Measurements from ENCODE around the gene TNIK.

TNIK gene

DNA sequence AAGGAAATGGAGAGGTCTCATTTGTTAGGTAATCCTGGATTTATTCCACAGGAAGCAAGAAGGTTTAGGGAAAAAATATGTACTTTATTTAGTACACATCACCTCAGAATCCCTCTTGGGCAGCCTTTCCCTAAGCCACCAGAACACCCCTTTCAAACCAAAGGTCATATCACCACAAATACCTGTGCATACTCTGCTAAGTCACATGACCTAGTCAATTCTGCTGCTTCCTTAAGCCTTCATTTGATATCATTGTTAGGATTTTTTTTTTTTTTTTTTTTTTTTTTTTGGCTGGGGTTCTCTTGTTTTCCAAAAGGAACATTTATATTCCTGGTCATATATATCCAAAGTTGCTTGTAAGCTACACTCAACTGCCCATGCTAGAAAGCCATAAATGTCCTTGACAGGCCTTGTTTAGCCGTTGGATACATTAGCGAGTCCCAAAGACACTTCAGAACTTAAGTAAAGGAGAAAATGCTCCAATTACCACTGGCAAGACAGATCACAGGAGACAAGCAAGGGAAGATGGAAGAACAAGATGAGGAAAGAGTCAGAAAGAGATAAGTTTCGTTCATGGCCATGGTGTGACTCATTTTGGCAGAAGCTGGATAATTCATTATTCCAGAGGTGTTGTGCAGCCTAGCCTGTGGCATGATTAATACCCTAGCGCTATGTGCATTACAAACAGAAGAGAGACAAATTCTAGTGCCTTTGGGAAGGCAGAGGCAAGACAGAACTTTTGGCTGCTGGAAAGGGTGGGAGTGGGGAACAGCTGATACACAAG, 278.1 kb downstream of the TNIK start:
- H3K27ac ChIP-seq (ENCODE audit: low read length, poor library complexity, severe bottlenecking), result no peak overlapping the region
- H2BK120ac ChIP-seq (ENCODE audit: low read depth, low read length), result no peak overlapping the region
- 60% methylated on average over 3 of the region's 4 CpGs for WGBS
- no peak overlapping the region for H3K9ac ChIP-seq (ENCODE audit: low read length)
- no peak overlapping the region for H3K23ac ChIP-seq (ENCODE audit: low read length in 2 of 2)
- H2AFZ ChIP-seq (ENCODE audit: low read depth, low read length), result no peak overlapping the region
- no peak overlapping the region for H4K91ac ChIP-seq (ENCODE audit: low read length)
- no peak overlapping the region for H2BK15ac ChIP-seq (ENCODE audit: low read depth, poor library complexity, severe bottlenecking)
- H3K27me3 ChIP-seq (ENCODE audit: control insufficient read depth in 1 of 2, insufficient read depth in 1 of 2, low read length in 2 of 2), result no peaks in the 10 kb centered on the region
- H3K4me2 ChIP-seq (ENCODE audit: low read length, poor library complexity, severe bottlenecking), result no peak overlapping the region
- peaks cover 0 to 3% of the 10 kb centered on the region in 2 experiments for H3K36me3 ChIP-seq (ENCODE audit: control insufficient read depth in 1 of 2, insufficient read depth in 2 of 2, low read depth in 1 of 2, low read length in 2 of 2)
- no peak overlapping the region for H3K4me3 ChIP-seq (ENCODE audit: insufficient read depth in 1 of 2, low read depth in 1 of 2, low read length in 2 of 2)
- peak; percentile 73 for DNase-seq
- no peak overlapping the region for H4K8ac ChIP-seq (ENCODE audit: low read length)
- H2AK5ac ChIP-seq (ENCODE audit: low read length, severe bottlenecking), result no peak overlapping the region
- H3K18ac ChIP-seq (ENCODE audit: low read depth in 1 of 2, low read length in 2 of 2), result peak overlapping the region in 1 of 2 experiments; percentile 59
- no peak overlapping the region for H2BK5ac ChIP-seq (ENCODE audit: low read depth, low read length, poor library complexity, severe bottlenecking)
- no peak overlapping the region for H2BK12ac ChIP-seq (ENCODE audit: low read length in 2 of 2)
- H3K4ac ChIP-seq (ENCODE audit: low read depth in 1 of 2, low read length in 2 of 2), result no peak overlapping the region
- H3K4me1 ChIP-seq (ENCODE audit: control insufficient read depth, insufficient read depth, low read depth, low read length), result peaks cover 1% of the 10 kb centered on the region
- H3K79me1 ChIP-seq (replicated peaks; ENCODE audit: low read length, poor library complexity, severe bottlenecking), result peaks cover 7% of the 10 kb centered on the region
- H3K14ac ChIP-seq (ENCODE audit: low read length in 2 of 2), result no peak overlapping the region
- H3K9me3 ChIP-seq (ENCODE audit: control insufficient read depth, low read length), result no peaks in the 10 kb centered on the region

- Histone ChIP-seq H2BK5ac (ENCODE audit: low read depth, low read length, poor library complexity, severe bottlenecking) (no peak overlapping the region), H3K9ac (ENCODE audit: low read length) (no peak overlapping the region), H2BK120ac (ENCODE audit: low read depth, low read length) (no peak overlapping the region), H3K36me3 (ENCODE audit: control insufficient read depth in 1 of 2, insufficient read depth in 2 of 2, low read depth in 1 of 2, low read length in 2 of 2) (peaks cover 0 to 11% of the 10 kb centered on the region in 2 experiments), H3K18ac (ENCODE audit: low read depth in 1 of 2, low read length in 2 of 2) (no peak overlapping the region), H2AK5ac (ENCODE audit: low read length, severe bottlenecking) (no peak overlapping the region), H3K9me3 (ENCODE audit: control insufficient read depth, low read length) (no peaks in the 10 kb centered on the region), H3K4me1 (ENCODE audit: control insufficient read depth, insufficient read depth, low read depth, low read length) (peaks cover 3% of the 10 kb centered on the region), H3K27me3 (ENCODE audit: control insufficient read depth in 1 of 2, insufficient read depth in 1 of 2, low read length in 2 of 2) (no peaks in the 10 kb centered on the region), H3K4ac (ENCODE audit: low read depth in 1 of 2, low read length in 2 of 2) (no peak overlapping the region), H3K79me1 (replicated peaks; ENCODE audit: low read length, poor library complexity, severe bottlenecking) (peaks cover 4% of the 10 kb centered on the region), H4K8ac (ENCODE audit: low read length) (no peak overlapping the region), H3K27ac (ENCODE audit: low read length, poor library complexity, severe bottlenecking) (no peak overlapping the region), H4K91ac (ENCODE audit: low read length) (no peak overlapping the region), H3K23ac (ENCODE audit: low read length in 2 of 2) (no peak overlapping the region), H3K14ac (ENCODE audit: low read length in 2 of 2) (no peak overlapping the region), H2BK12ac (ENCODE audit: low read length in 2 of 2) (no peak overlapping the region), H3K4me2 (ENCODE audit: low read length, poor library complexity, severe bottlenecking) (no peak overlapping the region), H2BK15ac (ENCODE audit: low read depth, poor library complexity, severe bottlenecking) (no peak overlapping the region), H2AFZ (ENCODE audit: low read depth, low read length) (no peak overlapping the region), H3K4me3 (ENCODE audit: insufficient read depth in 1 of 2, low read depth in 1 of 2, low read length in 2 of 2) (no peak overlapping the region)
- no peak for DNase-seq
Observed at GRCh38 chr3:171178714-171179113, 281.5 kb downstream of the TNIK start.

DNA sequence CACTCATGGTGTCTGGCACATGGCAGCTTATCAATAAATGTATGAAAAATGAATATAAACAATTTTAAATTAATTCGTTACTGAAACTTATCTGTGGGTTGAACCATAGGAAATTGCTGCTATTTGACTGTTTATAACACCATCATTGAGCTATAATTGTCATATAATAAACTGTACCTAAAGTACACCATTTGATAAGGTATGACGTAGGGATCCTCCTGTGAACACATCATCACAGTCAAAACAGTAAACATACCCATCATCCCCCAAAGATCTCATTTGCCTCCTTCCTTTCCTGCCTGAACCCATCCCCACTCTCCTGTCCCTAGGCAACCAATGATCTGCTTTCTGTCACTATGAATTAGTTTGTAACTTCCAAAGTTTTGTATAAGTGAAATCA, 282.7 kb downstream of the TNIK start:
- DNase-seq, result no peak
- H3K4me2 ChIP-seq (ENCODE audit: low read length, poor library complexity, severe bottlenecking), result no peak overlapping the region

DNA sequence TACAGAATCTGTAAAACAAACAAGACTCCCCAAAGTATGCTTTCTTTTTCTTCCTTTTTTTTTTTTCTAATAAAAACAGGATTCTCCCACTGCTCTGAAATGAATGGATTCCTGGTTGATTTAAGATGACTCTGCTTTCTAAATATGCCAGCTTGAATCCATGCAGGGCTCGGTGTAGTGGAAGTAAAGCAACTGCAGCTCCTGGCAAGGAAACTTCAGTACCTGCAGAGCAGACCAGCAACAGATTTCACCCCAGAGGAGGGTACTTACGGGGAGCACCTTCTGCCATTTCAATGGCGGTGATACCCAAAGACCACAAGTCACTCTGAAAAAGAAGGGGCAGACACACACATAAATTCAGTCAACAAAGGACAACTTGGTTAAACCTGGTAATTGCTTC, 283.1 kb downstream of the TNIK start:
- no peak for DNase-seq
- H3K4ac ChIP-seq (ENCODE audit: low read depth in 1 of 2, low read length in 2 of 2), result no peak overlapping the region

More for the DNA sequence above, 282.7 kb downstream of the TNIK start:
- H3K14ac ChIP-seq (ENCODE audit: low read length in 2 of 2), result no peak overlapping the region
- H3K27ac ChIP-seq (ENCODE audit: low read length, poor library complexity, severe bottlenecking), result no peak overlapping the region
- no peak overlapping the region for H4K91ac ChIP-seq (ENCODE audit: low read length)
- no peak overlapping the region for H3K4me3 ChIP-seq (ENCODE audit: insufficient read depth in 1 of 2, low read depth in 1 of 2, low read length in 2 of 2)
- H3K36me3 ChIP-seq (ENCODE audit: control insufficient read depth in 1 of 2, insufficient read depth in 2 of 2, low read depth in 1 of 2, low read length in 2 of 2), result peaks cover 0 to 13% of the 10 kb centered on the region in 2 experiments
- peaks cover 3% of the 10 kb centered on the region for H3K4me1 ChIP-seq (ENCODE audit: control insufficient read depth, insufficient read depth, low read depth, low read length)
- no peak overlapping the region for H4K8ac ChIP-seq (ENCODE audit: low read length)
- no peak overlapping the region for H2BK5ac ChIP-seq (ENCODE audit: low read depth, low read length, poor library complexity, severe bottlenecking)
- H2BK12ac ChIP-seq (ENCODE audit: low read length in 2 of 2), result no peak overlapping the region
- H3K9ac ChIP-seq (ENCODE audit: low read length), result no peak overlapping the region
- H3K27me3 ChIP-seq (ENCODE audit: control insufficient read depth in 1 of 2, insufficient read depth in 1 of 2, low read length in 2 of 2), result no peaks in the 10 kb centered on the region
- peak overlapping the region; percentile 47 for H2AK5ac ChIP-seq (ENCODE audit: low read length, severe bottlenecking)
- H3K18ac ChIP-seq (ENCODE audit: low read depth in 1 of 2, low read length in 2 of 2), result no peak overlapping the region
- H3K23ac ChIP-seq (ENCODE audit: low read length in 2 of 2), result no peak overlapping the region
- no peak overlapping the region for H2BK15ac ChIP-seq (ENCODE audit: low read depth, poor library complexity, severe bottlenecking)
- H3K79me1 ChIP-seq (replicated peaks; ENCODE audit: low read length, poor library complexity, severe bottlenecking), result peaks cover 4% of the 10 kb centered on the region
- no peak overlapping the region for H3K4ac ChIP-seq (ENCODE audit: low read depth in 1 of 2, low read length in 2 of 2)
- 100% methylated on average over 1 of the region's 2 CpGs for WGBS
- H3K9me3 ChIP-seq (ENCODE audit: control insufficient read depth, low read length), result no peaks in the 10 kb centered on the region
- no peak overlapping the region for H2AFZ ChIP-seq (ENCODE audit: low read depth, low read length)
- no peak overlapping the region for H2BK120ac ChIP-seq (ENCODE audit: low read depth, low read length)

More for the DNA sequence above, 283.1 kb downstream of the TNIK start:
- Histone ChIP-seq H3K9me3 (ENCODE audit: control insufficient read depth, low read length) (no peaks in the 10 kb centered on the region), H3K36me3 (ENCODE audit: control insufficient read depth in 1 of 2, insufficient read depth in 2 of 2, low read depth in 1 of 2, low read length in 2 of 2) (peaks cover 0 to 13% of the 10 kb centered on the region in 2 experiments), H3K23ac (ENCODE audit: low read length in 2 of 2) (no peak overlapping the region), H2BK5ac (ENCODE audit: low read depth, low read length, poor library complexity, severe bottlenecking) (no peak overlapping the region), H4K91ac (ENCODE audit: low read length) (no peak overlapping the region), H2BK120ac (ENCODE audit: low read depth, low read length) (no peak overlapping the region), H3K4me2 (ENCODE audit: low read length, poor library complexity, severe bottlenecking) (no peak overlapping the region), H3K79me1 (replicated peaks; ENCODE audit: low read length, poor library complexity, severe bottlenecking) (peaks cover 4% of the 10 kb centered on the region), H2AFZ (ENCODE audit: low read depth, low read length) (no peak overlapping the region), H3K4me3 (ENCODE audit: insufficient read depth in 1 of 2, low read depth in 1 of 2, low read length in 2 of 2) (no peak overlapping the region), H4K8ac (ENCODE audit: low read length) (no peak overlapping the region), H2AK5ac (ENCODE audit: low read length, severe bottlenecking) (no peak overlapping the region), H3K9ac (ENCODE audit: low read length) (no peak overlapping the region), H3K27ac (ENCODE audit: low read length, poor library complexity, severe bottlenecking) (no peak overlapping the region), H2BK15ac (ENCODE audit: low read depth, poor library complexity, severe bottlenecking) (no peak overlapping the region), H3K18ac (ENCODE audit: low read depth in 1 of 2, low read length in 2 of 2) (no peak overlapping the region), H3K14ac (ENCODE audit: low read length in 2 of 2) (no peak overlapping the region), H2BK12ac (ENCODE audit: low read length in 2 of 2) (no peak overlapping the region), H3K4me1 (ENCODE audit: control insufficient read depth, insufficient read depth, low read depth, low read length) (peaks cover 3% of the 10 kb centered on the region), H3K27me3 (ENCODE audit: control insufficient read depth in 1 of 2, insufficient read depth in 1 of 2, low read length in 2 of 2) (no peaks in the 10 kb centered on the region)
- 94% methylated on average over 3 of the region's 3 CpGs for WGBS
